ENCODE results near the gene C1GALT1. TPM values are rescaled to one million over a fixed set of nuclear protein-coding genes. Genes with fewer than 3 reads are reported as not detected.
"Not testable (repeated sequence)": the region's sequence is repeated elsewhere in the genome, so short reads cannot be mapped to it uniquely, and the experiment has no call there.

Gene C1GALT1
- total RNA-seq, 1 donor from 2014 or later, result 7.5 TPM

GRCh38 chr7:7236041-7236440, 53.7 kb downstream of the C1GALT1 start:
- peak; percentile 2 to 7 for DNase-seq (ENCODE audit: low read depth in 2 of 2)

DNA sequence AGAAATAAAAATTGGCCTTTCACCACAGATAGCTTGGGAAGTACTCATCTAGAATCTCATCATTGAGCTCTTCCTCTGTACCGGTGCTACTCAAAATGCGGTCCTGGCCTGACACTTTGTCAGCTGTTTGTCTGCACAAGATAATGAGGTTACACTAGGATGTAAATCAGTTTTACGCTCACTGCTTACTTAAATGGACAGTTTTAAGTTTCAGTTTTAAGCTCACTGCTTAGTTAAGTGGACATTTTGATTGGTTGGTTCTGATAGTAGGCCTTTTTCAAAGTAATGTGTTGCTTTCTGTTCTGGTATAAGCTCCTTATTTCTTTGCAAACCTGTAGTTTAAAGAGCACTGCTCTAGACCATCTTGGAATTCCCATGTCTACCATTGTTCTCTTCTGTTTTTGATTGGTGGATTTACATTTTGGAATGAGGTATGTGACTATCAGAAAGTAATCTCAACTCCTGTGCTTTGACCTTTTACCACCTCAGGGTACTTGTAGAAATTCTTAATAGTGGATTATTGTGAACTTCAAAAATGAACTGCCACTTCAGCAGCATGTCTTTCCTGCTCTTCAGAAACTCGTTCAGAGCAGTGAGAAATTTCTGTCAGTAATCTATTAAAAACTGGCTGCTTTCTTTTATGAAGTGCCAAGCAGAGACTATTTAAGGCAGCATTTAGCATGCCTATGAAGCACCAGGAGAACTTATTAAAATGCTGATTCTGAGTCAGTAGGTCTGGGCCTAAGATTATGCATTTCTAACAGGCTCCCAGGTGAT, 55.0 kb downstream of the C1GALT1 start:
- no peak for DNase-seq (ENCODE audit: low read depth in 2 of 2)

DNA sequence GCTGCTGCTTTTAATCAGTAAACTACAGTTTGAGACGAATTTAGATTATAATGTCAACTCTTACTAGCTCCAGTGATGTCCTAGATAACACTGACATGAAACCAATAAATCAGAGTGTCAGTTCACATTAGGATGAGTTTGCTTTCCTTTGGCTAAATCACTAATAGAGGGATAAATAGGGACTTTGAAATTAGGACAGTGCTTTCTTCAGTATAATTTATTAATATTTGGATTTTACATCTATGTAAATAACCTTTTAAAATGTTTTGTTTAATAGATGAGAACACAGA, 55.6 kb downstream of the C1GALT1 start:
- DNase-seq (ENCODE audit: low read depth in 2 of 2), result no peak

GRCh38 chr7:7239346-7239745, 57.0 kb downstream of the C1GALT1 start:
- DNase-seq (ENCODE audit: low read depth in 2 of 2), result no peak

- DNase-seq (ENCODE audit: low read depth in 2 of 2), result no peak
Observed at GRCh38 chr7:7242899-7243298, 60.6 kb downstream of the C1GALT1 start.

DNA sequence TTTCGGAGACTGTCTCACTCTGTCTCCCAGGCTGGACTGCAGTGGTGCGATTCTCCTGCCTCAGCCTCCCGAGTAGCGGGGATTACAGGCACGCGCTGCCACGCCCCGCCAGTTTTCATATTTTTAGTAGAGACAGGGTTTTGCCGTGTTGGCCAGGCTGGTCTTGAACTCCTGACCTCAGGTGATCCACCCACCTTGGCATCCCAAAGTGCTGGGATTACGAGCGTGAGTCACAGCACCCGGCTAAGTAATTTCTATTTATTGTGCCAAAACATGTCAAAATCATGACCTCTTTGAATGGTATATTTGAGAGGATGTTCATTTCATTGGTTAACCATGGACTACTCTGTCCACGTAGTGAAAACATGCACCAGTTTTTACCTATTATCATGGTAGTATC, 62.9 kb downstream of the C1GALT1 start:
- DNase-seq (ENCODE audit: low read depth in 2 of 2), result not testable (repeated sequence)

DNA sequence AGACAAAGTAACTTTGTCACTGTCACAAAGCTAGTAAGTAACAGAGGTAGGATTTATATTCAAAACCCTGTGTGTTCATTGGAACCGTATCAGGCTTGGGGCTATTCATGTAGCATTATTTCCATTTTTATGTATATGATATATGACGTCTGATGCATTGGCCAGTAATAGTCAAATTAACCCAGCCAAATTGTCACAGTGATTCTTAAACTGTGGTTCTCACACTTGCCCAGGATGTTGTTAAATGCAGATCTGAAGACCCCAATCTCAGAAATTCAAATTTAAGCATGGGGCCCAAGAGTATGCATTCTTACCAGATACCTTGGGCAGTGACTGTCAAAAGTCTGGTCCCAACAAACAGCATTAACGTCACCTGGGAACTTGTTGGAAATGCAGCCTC, 63.9 kb downstream of the C1GALT1 start:
- no peak for DNase-seq (ENCODE audit: low read depth in 2 of 2)

GRCh38 chr7:7247658-7248057, 65.3 kb downstream of the C1GALT1 start:
- no peak for DNase-seq (ENCODE audit: low read depth in 2 of 2)

DNA sequence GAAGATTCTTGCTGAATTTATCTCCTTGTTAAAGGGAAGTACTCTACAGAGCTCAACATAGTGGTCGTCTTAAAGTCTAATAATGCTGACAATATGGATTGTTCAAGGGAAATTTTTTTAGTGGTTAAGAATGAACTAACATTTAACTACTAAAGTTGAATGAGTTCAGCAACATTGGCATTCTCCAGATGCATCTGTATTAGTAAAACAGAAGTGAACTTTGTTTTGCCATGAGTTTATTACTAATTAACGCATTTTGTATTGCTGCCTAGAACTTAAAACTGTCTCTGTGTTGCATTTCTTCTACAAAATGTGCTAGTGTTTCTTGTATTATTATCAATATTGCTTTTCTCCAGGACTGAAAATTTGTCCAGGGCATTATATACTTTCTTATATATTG, 67.5 kb downstream of the C1GALT1 start:
- no peak for DNase-seq (ENCODE audit: low read depth in 2 of 2)

DNA sequence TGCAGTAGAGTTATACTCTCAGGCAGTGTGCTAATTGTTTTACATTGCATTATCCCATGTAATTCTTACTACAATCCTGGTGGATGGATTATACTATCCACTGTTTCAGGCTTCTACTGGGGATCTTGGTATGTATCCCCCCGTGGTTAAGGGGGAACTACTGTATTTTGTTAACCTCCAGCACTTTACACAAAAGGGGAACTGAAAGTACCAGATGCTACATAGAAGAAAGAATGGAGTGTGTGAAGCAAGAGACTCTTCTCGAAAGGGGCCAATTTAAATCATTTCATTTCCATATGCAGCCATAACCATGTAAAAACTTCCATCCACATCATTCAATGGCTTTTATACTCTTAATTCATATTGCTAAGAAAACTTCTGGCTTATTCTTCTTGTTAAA, 69.4 kb downstream of the C1GALT1 start:
- no peak for DNase-seq (ENCODE audit: low read depth in 2 of 2)

DNA sequence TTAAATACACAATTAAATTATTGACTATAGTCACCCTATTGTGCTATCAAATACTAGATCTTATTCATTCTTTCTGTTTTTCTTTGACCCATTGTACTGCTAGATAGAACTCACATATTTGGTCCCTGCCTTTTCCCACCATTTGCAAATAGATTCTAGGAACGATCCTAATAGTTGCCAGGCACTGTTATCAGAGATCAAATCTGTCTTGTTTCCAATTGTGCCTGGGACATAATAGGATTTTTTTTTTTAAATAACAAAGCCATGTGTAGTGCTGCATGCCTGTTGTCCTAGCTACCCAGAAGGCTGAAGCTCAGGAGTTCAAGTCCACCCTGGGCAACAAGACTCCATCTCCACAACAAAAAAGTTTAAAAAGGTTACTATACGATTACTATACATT, 72.0 kb downstream of the C1GALT1 start:
- no peak for DNase-seq (ENCODE audit: low read depth in 2 of 2)

GRCh38 chr7:7254908-7255307, 72.6 kb downstream of the C1GALT1 start:
- no peak for DNase-seq (ENCODE audit: low read depth in 2 of 2)

GRCh38 chr7:7256731-7257274, 74.5 kb downstream of the C1GALT1 start:
- DNase-seq (ENCODE audit: low read depth in 2 of 2), result no peak

DNA sequence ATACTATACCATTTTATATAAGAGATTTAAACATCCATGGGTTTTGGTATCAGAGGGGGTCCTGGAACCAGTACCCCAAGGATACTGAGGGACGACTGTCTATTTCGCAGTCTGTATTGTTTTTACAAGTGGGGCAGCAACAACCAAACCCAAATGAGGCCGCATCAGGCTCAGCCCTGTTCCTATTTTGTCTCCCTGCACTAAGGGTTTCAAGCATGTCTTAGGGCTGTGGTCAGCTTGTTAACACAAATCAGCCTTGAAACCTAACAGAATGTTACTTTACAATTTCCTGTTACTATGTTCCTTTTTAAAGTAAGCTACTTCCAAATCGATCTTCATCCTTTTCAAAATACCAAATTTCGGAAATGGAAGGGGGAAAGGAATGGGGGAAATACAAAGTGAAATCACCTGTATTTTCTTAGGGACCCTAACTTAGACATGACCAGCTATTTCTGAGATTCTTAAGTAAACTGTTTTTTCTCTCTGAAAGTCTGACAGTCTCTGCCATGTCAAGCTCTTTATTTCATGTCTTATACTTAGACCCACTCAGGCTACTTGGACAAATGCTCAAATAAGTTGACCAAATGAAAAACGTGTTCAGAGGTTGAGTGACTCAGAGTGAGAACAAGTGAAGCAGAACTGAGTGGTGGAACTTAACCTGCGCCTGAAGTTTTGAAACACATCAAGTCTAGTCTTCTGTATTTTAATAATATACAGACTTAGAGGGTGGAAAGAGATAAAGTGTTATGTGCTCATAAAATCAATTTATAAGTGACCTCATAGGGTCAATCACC, 75.8 kb downstream of the C1GALT1 start:
- peak in 1 of 2 donors; percentile 18 for DNase-seq (ENCODE audit: low read depth in 2 of 2)

DNA sequence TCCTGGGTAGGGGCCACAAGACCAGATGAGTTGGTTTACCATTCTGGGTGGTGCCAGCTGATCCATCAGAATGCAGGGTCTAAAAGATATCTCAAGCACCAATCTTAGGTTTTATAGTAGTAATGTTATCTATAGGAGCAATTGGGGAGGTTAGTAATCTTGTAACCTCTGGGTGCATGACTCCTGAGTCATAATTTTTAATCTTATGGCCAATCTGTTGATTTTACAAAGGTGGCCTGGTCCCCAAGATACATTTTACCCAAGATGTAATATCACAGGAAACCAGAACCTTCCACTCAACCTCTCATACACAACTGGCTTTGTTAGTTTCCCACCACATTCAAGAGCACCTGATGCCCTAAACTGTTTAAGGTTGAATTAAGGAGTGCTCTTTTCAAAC, 79.5 kb downstream of the C1GALT1 start:
- DNase-seq (ENCODE audit: low read depth in 2 of 2), result no peak

DNA sequence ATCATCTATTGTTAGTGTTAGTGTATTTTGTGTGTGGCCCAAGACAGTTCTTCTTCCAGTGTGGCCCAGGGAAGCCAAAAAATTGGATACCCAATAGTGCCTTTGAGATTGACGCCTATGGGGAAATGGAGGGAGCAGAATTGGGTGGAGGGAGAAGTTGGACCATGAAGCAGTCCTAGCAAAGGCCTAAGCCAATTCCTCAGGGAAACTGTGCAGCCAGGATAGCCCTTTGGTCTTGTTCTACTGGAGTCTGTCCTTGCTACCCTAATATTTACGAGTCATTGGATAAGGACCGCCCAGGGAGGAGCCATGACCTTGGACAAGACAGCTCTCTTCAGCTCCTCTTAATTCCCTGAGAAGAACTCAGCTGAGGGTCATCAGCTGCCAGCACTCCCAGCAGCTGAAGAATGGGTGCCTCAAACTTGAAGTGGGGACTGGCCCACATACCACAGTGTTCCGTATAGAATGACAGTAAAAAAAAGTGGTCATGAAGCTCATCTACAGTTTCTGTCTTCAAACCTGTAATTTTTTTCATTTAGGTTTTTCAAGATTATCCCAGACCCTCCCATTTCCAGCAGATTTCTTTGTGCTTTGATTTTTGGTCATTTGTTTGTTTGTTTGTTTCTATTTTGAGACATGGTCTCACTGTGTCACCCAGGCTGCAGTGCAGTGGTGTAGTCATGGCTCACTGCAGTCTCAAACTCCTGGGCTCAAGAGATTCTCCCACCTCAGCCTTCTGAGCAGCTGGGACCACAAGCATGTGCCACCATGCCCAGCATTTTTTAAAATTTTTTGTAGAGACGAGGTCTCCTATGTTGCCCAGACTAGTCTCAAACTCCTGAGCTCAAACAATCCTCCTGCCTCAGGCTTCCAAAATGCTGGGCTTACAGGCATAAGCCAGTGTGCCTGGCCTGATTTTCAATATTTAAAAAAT, 81.2 kb downstream of the C1GALT1 start:
- no peak for DNase-seq (ENCODE audit: low read depth in 2 of 2)

GRCh38 chr7:7264306-7265040, 82.1 kb downstream of the C1GALT1 start:
- no peak for DNase-seq (ENCODE audit: low read depth in 2 of 2)

GRCh38 chr7:7265081-7266075, 83.0 kb downstream of the C1GALT1 start:
- DNase-seq (ENCODE audit: low read depth in 2 of 2), result no peak

GRCh38 chr7:7266257-7266881, 84.0 kb downstream of the C1GALT1 start:
- no peak for DNase-seq (ENCODE audit: low read depth in 2 of 2)

Data from lung microvascular endothelial cell (primary cell).